GM12878 (cell line): ENCODE results near the gene CHRNE. TPM values are rescaled to one million over a fixed set of nuclear protein-coding genes. Genes with fewer than 3 reads are reported as not detected.

ENCODE experiments used
- ATAC-seq: fragments of 200-7000 bp; cut with Tn5 transposase; 3 replicates; pipeline ENCODE4 v1.9.1; 2020; ENCODE audit warnings: mild to moderate bottlenecking, moderate library complexity
- BruUV-seq: library from RNA; stranded (reverse); fragments of 400-500 nt; replicated peaks from 2 replicates; lab custom pipeline; 2021; lab: Mats Ljungman, UMichigan
- CTCF ChIA-PET: fragments of 300-600 bp; sonication (Branson Sonifier 250); formaldehyde crosslinking; extraction: SDS; loops from one replicate; lab custom pipeline; 2021; ENCODE audit warnings: inconsistent platforms; lab: Yijun Ruan, JAX
- POLR2A ChIA-PET: fragments of 350-600 bp; formaldehyde crosslinking; extraction: SDS; loops from one replicate; lab custom pipeline; 2021; ENCODE audit warnings: inconsistent platforms; lab: Charles Lee
- RAD21 ChIA-PET: fragments of 300-600 bp; sonication (Branson Sonifier 250); formaldehyde crosslinking; loops from one replicate; lab custom pipeline; 2023; ENCODE audit warnings: antibody characterized with exemption; ENCODE audit not compliant: unreplicated experiment; lab: Charles Lee
- SMC1A ChIA-PET: fragments of 300-600 bp; sonication (Branson Sonifier 250); formaldehyde crosslinking; loops from one replicate; lab custom pipeline; 2023; ENCODE audit not compliant: unreplicated experiment, uncharacterized antibody; lab: Charles Lee
- DNase-seq: peaks from one replicate; pipeline ENCODE4 v3.0.0-alpha.2; 2011; ENCODE audit warnings: low read depth, low spot score
- FAIRE-seq: peaks from 3 replicates; lab custom pipeline; 2011; peaks lifted over from hg19 to GRCh38; lab: Jason Lieb, UNC
- H2AFZ ChIP-seq: 2 replicates; pipeline ENCODE4 v1.6.0; 2011; ENCODE audit warnings: low read depth, low read length, control low read depth; ENCODE audit not compliant: control insufficient read depth
- H3K27ac ChIP-seq: 2 replicates; pipeline ENCODE4 v1.5.1; 2011; ENCODE audit warnings: control low read depth; ENCODE audit not compliant: control insufficient read depth, insufficient read depth
- H3K27me3 ChIP-seq, 2 experiments: replicated peaks in 1 of 2; 2 replicates each; pipeline versions ENCODE4 v1.6.0 to v1.6.1; 2011; ENCODE audit warnings: low read length in 1 of 2; ENCODE audit not compliant: control insufficient read depth in 2 of 2, insufficient read depth in 2 of 2
- H3K36me3 ChIP-seq, 2 experiments: 2 replicates each; pipeline ENCODE4 v1.5.1; 2011; ENCODE audit warnings: low read length in 1 of 2; ENCODE audit not compliant: control insufficient read depth in 2 of 2, insufficient read depth in 2 of 2
- H3K4me1 ChIP-seq: 2 replicates; pipeline ENCODE4 v1.6.1; 2011; ENCODE audit warnings: mild to moderate bottlenecking, low read length, moderate library complexity, mixed read lengths; ENCODE audit not compliant: control insufficient read depth, insufficient read depth
- H3K4me2 ChIP-seq: 2 replicates; pipeline ENCODE4 v1.6.0; 2011; ENCODE audit warnings: control low read depth; ENCODE audit not compliant: control insufficient read depth, insufficient read depth
- H3K4me3 ChIP-seq: fragments of 200-600 bp; sonication (generic); 2 replicates; pipeline ENCODE4 v1.5.1; 2016
- H3K79me2 ChIP-seq: 2 replicates; pipeline ENCODE4 v1.6.0; 2011; ENCODE audit warnings: low read length; ENCODE audit not compliant: control insufficient read depth, insufficient read depth
- H3K9ac ChIP-seq: 2 replicates; pipeline ENCODE4 v1.8.0; 2011; ENCODE audit warnings: low read length, control low read depth, mixed read lengths; ENCODE audit not compliant: control insufficient read depth, insufficient read depth
- H3K9me3 ChIP-seq: replicated peaks from 3 replicates; pipeline ENCODE4 v1.5.1; 2011; ENCODE audit warnings: mild to moderate bottlenecking, low read length; ENCODE audit not compliant: control insufficient read depth, insufficient read depth
- H4K20me1 ChIP-seq: 2 replicates; pipeline ENCODE4 v1.6.0; 2011; ENCODE audit not compliant: control insufficient read depth, insufficient read depth
- BMI1 ChIP-seq: fragments of 450-650 bp; IDR thresholded peaks from 2 replicates; pipeline ENCODE4 v1.6.1; 2016; ENCODE audit warnings: mild to moderate bottlenecking, moderate library complexity, borderline replicate concordance
- CHD2 ChIP-seq: IDR thresholded peaks from 2 replicates; pipeline ENCODE4 v1.6.1; 2011; ENCODE audit warnings: low read depth, low read length, improper control_type of control experiment, borderline replicate concordance
- ETV6 ChIP-seq, 2 experiments: fragments of 450-650 bp in 1 of 2; IDR thresholded peaks in 1 of 2; conservative IDR thresholded peaks in 1 of 2; 2 replicates each; pipeline ENCODE4 v1.6.1; 2014; ENCODE audit warnings: antibody characterized with exemption in 1 of 2, borderline replicate concordance in 1 of 2, low read depth in 1 of 2, mild to moderate bottlenecking in 1 of 2, moderate library complexity in 1 of 2
- EZH2 ChIP-seq: IDR thresholded peaks from 2 replicates; pipeline ENCODE4 v1.6.1; 2012; ENCODE audit warnings: low read depth, mild to moderate bottlenecking, control low read depth, inconsistent platforms, low read length, borderline replicate concordance; ENCODE audit not compliant: control insufficient read depth
- IKZF1 ChIP-seq: fragments of 450-650 bp; conservative IDR thresholded peaks from 2 replicates; pipeline ENCODE4 v1.6.1; 2017; ENCODE audit warnings: antibody characterized with exemption, mild to moderate bottlenecking
- LARP7 ChIP-seq: fragments of 450-650 bp; IDR thresholded peaks from 2 replicates; pipeline ENCODE4 v1.6.1; 2017; ENCODE audit warnings: mild to moderate bottlenecking
- MEF2B ChIP-seq: fragments of 450-650 bp; IDR thresholded peaks from 2 replicates; pipeline ENCODE4 v1.6.1; 2018; ENCODE audit warnings: mild to moderate bottlenecking, moderate library complexity; ENCODE audit not compliant: partially characterized antibody, poor library complexity, severe bottlenecking
- NFIC ChIP-seq: IDR thresholded peaks from 2 replicates; pipeline ENCODE4 v1.6.1; 2012; ENCODE audit warnings: low read depth, mild to moderate bottlenecking, inconsistent platforms, low read length, moderate library complexity
- POLR2A ChIP-seq: IDR thresholded peaks from 2 replicates; pipeline ENCODE4 v1.6.1; 2011; ENCODE audit warnings: low read depth, mild to moderate bottlenecking, low read length
- SRF ChIP-seq, 2 experiments: IDR thresholded peaks; 2 replicates each; pipeline ENCODE4 v1.6.1; 2011; ENCODE audit warnings: low read depth in 2 of 2, low read length in 2 of 2, mild to moderate bottlenecking in 1 of 2, moderate library complexity in 1 of 2
- TCF3 ChIP-seq: IDR thresholded peaks from 2 replicates; pipeline ENCODE4 v1.6.1; 2012; ENCODE audit warnings: low read depth, mild to moderate bottlenecking, low read length, borderline replicate concordance; ENCODE audit not compliant: insufficient read depth
- YY1 ChIP-seq: IDR thresholded peaks from 2 replicates; pipeline ENCODE4 v1.6.1; 2011; ENCODE audit warnings: low read depth, mild to moderate bottlenecking, low read length
- WGBS: methylation state at CpG from one replicate; pipeline ENCODE4 v1.1.6; 2016; ENCODE audit warnings: low lambda C conversion rate; ENCODE audit not compliant: insufficient replicate concordance, insufficient coverage; ENCODE audit errors: missing lambda C conversion rate; 5-methylcytosine and 5-hydroxymethylcytosine counted together
- in situ Hi-C: fragments of 300-500 bp; cut with MboI; formaldehyde crosslinking; loops from 9 replicates; pipeline ENCODE4 v1.14.3; 2018; ENCODE audit warnings: mixed read lengths
- intact Hi-C: fragments of 100-400 bp; cut with micrococcal nuclease; formaldehyde crosslinking; loops from one replicate; pipeline ENCODE4 v1.14.2; 2022; ENCODE audit not compliant: unreplicated experiment
- polyA plus RNA-seq, 11 experiments: library from polyadenylated mRNA; depleted of rRNA in 4 of 11; unstranded in 6 of 11; stranded (reverse) in 5 of 11; fragments of >200 nt; fragmentation: Nextera tagmentation in 4 of 11; fragmentation: Illumina TruSeq in 1 of 11; extraction: Ambion mirVana in 4 of 11; extraction: Trizol in 1 of 11; gene quantifications; 1 replicate in 1 of 11; 2 replicates in 10 of 11; pipeline versions ENCODE4 v1.2.1 to v1.2.3, GENCODE V29; 2011 to 2016; ENCODE audit warnings: inconsistent platforms in 2 of 11, missing spikeins in 2 of 11, low read depth in 1 of 11
- total RNA-seq, 4 experiments: library from RNA; depleted of rRNA in 3 of 4; stranded (reverse); fragments of >200 nt in 3 of 4; fragmentation: Illumina TruSeq in 1 of 4; extraction: Trizol in 1 of 4; gene quantifications; 2 replicates each; pipeline versions ENCODE4 v1.2.1 to v1.2.3, GENCODE V29; 2013 to 2021
- TF ChIP-seq, protein P1 (sequence below): fragments of 450-650 bp; IDR thresholded peaks from 2 replicates; pipeline ENCODE4 v1.6.1; 2017; ENCODE audit warnings: low read depth, mild to moderate bottlenecking, moderate library complexity
- TF ChIP-seq, protein P2 (sequence below): IDR thresholded peaks from 2 replicates; pipeline ENCODE4 v1.6.1; 2012; ENCODE audit warnings: low read depth, low read length, improper control_type of control experiment

CHRNE gene
- total and polyA plus RNA-seq, 10 of the 15 experiments (the other 5 are each of a cell fraction or from before 2014, with no cell fraction given): 0.05 to 0.11 (median 0.08) TPM; not detected in 6

DNA sequence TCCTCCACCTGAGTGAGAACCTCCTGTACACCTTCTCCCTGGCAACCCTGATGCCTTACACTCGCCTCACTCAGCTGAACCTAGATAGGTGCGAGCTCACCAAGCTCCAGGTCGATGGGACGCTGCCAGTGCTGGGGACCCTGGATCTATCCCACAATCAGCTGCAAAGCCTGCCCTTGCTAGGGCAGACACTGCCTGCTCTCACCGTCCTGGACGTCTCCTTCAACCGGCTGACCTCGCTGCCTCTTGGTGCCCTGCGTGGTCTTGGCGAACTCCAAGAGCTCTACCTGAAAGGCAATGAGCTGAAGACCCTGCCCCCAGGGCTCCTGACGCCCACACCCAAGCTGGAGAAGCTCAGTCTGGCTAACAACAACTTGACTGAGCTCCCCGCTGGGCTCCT is 29.9 kb upstream of the CHRNE start:
- H3K4me1 ChIP-seq: peaks cover 21% of the 10 kb centered on the region
- no peak for DNase-seq
- ChIA-PET RAD21 (interaction anchor here (0.6 kb wide), 1 partner anchor 22 kb away, joined by 4 read pairs; no protein-coding TSS in a partner anchor), POLR2A (interaction anchor here (0.5 to 1.3 kb wide), 3 partner anchors 13 to 77 kb away, joined by 3 to 4 read pairs (median 4); partner anchors contain the start of gene SPAG7), SMC1A (interaction anchor here (0.7 kb wide), 1 partner anchor 13 kb away, joined by 3 read pairs; no protein-coding TSS in a partner anchor), CTCF (interaction anchor here (0.7 kb wide), 1 partner anchor 24 kb away, joined by 3 read pairs; no protein-coding TSS in a partner anchor)
- BruUV-seq: no TSS peak
- H3K9me3 ChIP-seq: no peaks in the 10 kb centered on the region
- H3K36me3 ChIP-seq: peaks cover 2 to 14% of the 10 kb centered on the region in 2 experiments; a peak in 3 of 4 replicates
- H3K79me2 ChIP-seq: peaks cover under 1% of the 10 kb centered on the region; the same call in 1 of the 2 replicates
- no peak for FAIRE-seq
- no peak overlapping the region for H2AFZ ChIP-seq
- intact Hi-C loops: no loop called here
- no peaks in the 10 kb centered on the region for H4K20me1 ChIP-seq
- H3K27me3 ChIP-seq: no peaks in the 10 kb centered on the region
- TF ChIP-seq POLR2A (0 out of 2 replicates have a peak, but pooled peaks have one; percentile 33), CHD2 (no peak), LARP7 (no peak)
- no peak overlapping the region for H3K9ac ChIP-seq
- 88% methylated on average over 12 of the region's 12 CpGs for WGBS
- no peak overlapping the region for H3K4me3 ChIP-seq
- no peak overlapping the region for H3K27ac ChIP-seq
- H3K4me2 ChIP-seq: no peak overlapping the region
- no peak for ATAC-seq
- in situ Hi-C loops: no loop called here

DNA sequence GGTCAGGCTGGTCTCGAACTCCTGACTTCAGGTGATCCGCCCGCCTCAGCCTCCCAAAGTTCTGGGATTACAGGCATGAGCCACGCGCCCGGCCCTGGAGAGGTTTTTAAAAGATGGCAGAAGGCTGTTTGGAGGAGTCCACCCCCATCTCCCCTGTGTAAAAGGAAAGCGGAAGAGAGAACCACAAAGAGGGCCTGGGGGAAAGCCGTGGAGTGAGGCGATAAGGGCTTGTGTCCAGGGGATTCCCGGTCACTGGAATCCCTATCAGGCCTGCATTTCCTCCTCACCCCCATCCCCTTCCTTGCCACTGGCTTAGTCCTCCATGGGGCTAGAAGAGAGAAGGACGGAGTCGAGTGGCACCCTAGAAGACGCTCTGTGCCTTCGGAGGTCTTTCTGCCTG is 29.1 kb upstream of the CHRNE start, which contains the start of gene GP1BA:
TSS of gene GP1BA (plus strand) at position 315 of the 400 bp plus-strand sequence. CDS start 328 bp downstream, outside the sequence.
- no peak within 1 kb of the TSS; the same call in 1 of the 2 replicates for H3K4me3 ChIP-seq
- no TSS peak for BruUV-seq
- ChIA-PET SMC1A (no interaction called here), CTCF (interaction anchor here (1.0 kb wide), 1 partner anchor 49 kb away, joined by 3 read pairs; no protein-coding TSS in a partner anchor), RAD21 (no interaction called here), POLR2A (interaction anchor here (1.3 kb wide), 1 partner anchor 13 kb away, joined by 3 read pairs; no protein-coding TSS in a partner anchor)
- no peaks in the 10 kb centered on the region for H3K9me3 ChIP-seq
- H3K27ac ChIP-seq: peak within 1 kb of the TSS; percentile 39
- H3K36me3 ChIP-seq: peaks cover 0 to 10% of the 10 kb centered on the region in 2 experiments; a peak in 2 of 4 replicates
- no peak for DNase-seq
- no peaks in the 10 kb centered on the region for H3K27me3 ChIP-seq
- in situ Hi-C loops (no loop called here), intact Hi-C loops (no loop called here)
- peak; percentile 32 for ATAC-seq
- H3K4me1 ChIP-seq: peaks cover 21% of the 10 kb centered on the region
- H3K79me2 ChIP-seq: no peaks in the 10 kb centered on the region
- 0 out of 2 replicates have a peak within 1 kb of the TSS, but pooled peaks have one; percentile 12 for H2AFZ ChIP-seq
- no peaks in the 10 kb centered on the region for H4K20me1 ChIP-seq
- H3K9ac ChIP-seq: no peak within 1 kb of the TSS
- H3K4me2 ChIP-seq: 0 out of 2 replicates have a peak within 1 kb of the TSS, but pooled peaks have one; percentile 30
- no peak for FAIRE-seq
- 53% methylated on average over 14 of the region's 14 CpGs for WGBS
- TF ChIP-seq IKZF1: peak; percentile 73
- TF ChIP-seq NFIC: 0 out of 2 replicates have a peak, but pooled peaks have one; percentile 28
- peak; percentile 39 for TF ChIP-seq MEF2B
- no peak for TF ChIP-seq TCF3
- peak; percentile 36; the same call in 1 of the 2 replicates for TF ChIP-seq YY1
- peak in 1 of 2 experiments; percentile 60; a peak in 1 of 4 replicates for TF ChIP-seq SRF (IDR thresholded peaks at IDR 0.05; ENCODE audit: low read depth in 2 of 2, low read length in 2 of 2)
- 0 out of 4 replicates have a peak, but pooled peaks of 1 of the 2 experiments have one; percentile 22 for TF ChIP-seq ETV6 (conservative IDR thresholded peaks at IDR 0.05 in 1 of 2, IDR thresholded peaks at IDR 0.05 in 1 of 2; ENCODE audit: borderline replicate concordance in 1 of 2, low read depth in 1 of 2)
- TF ChIP-seq, protein P1, sequence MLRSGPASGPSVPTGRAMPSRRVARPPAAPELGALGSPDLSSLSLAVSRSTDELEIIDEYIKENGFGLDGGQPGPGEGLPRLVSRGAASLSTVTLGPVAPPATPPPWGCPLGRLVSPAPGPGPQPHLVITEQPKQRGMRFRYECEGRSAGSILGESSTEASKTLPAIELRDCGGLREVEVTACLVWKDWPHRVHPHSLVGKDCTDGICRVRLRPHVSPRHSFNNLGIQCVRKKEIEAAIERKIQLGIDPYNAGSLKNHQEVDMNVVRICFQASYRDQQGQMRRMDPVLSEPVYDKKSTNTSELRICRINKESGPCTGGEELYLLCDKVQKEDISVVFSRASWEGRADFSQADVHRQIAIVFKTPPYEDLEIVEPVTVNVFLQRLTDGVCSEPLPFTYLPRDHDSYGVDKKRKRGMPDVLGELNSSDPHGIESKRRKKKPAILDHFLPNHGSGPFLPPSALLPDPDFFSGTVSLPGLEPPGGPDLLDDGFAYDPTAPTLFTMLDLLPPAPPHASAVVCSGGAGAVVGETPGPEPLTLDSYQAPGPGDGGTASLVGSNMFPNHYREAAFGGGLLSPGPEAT: 0 out of 2 replicates have a peak, but pooled peaks have one; percentile 23
- TF ChIP-seq BMI1: no peak
- TF ChIP-seq EZH2: no peak
- TF ChIP-seq, protein P2, sequence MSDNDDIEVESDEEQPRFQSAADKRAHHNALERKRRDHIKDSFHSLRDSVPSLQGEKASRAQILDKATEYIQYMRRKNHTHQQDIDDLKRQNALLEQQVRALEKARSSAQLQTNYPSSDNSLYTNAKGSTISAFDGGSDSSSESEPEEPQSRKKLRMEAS: no peak
